Loucy (cell line): ENCODE data around the gene VAPB.

Experiments
- EZH2phosphoT487 ChIP-seq: fragments of 200-600 bp; IDR thresholded peaks from 2 replicates; pipeline ENCODE4 v1.6.1; 2018; ENCODE audit warnings: antibody characterized with exemption, mild to moderate bottlenecking, moderate library complexity, borderline replicate concordance
- TF ChIP-seq, protein P1 (sequence below): fragments of 200-600 bp; sonication (generic); conservative IDR thresholded peaks from 2 replicates; pipeline ENCODE4 v1.5.1; 2014; ENCODE audit warnings: mild to moderate bottlenecking, antibody characterized with exemption, low read length

DNA sequence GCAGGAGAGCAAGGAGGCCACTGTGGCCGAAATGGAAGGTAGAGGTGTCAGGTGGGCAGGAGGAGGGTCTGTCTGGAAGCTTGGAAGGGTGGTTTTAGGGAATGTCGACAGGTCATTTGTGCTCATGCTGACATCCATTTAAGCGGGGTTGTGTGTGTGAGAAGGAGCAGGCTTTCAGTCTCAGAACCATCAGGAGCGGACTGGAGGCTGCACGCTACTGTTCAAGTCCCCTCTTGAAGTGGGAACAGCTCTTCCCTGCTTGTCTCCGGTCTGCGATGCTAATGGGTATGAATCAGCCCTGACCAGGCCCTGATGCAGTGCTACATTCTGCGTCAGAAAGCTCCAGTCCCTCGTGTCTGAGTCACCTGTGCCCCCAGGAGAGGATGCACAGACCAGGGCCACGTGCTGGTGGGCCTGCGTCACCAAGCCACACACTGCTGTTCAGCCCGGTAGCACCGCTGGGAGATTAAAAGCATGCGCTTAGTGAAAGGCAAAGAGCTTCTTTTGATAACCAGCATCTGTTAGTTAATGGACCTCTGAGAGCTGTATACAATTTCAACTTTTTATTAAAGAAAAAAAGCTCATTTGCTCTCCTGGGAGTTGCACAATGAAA, 68.2 kb downstream of the VAPB start:
- TF ChIP-seq, protein P1, sequence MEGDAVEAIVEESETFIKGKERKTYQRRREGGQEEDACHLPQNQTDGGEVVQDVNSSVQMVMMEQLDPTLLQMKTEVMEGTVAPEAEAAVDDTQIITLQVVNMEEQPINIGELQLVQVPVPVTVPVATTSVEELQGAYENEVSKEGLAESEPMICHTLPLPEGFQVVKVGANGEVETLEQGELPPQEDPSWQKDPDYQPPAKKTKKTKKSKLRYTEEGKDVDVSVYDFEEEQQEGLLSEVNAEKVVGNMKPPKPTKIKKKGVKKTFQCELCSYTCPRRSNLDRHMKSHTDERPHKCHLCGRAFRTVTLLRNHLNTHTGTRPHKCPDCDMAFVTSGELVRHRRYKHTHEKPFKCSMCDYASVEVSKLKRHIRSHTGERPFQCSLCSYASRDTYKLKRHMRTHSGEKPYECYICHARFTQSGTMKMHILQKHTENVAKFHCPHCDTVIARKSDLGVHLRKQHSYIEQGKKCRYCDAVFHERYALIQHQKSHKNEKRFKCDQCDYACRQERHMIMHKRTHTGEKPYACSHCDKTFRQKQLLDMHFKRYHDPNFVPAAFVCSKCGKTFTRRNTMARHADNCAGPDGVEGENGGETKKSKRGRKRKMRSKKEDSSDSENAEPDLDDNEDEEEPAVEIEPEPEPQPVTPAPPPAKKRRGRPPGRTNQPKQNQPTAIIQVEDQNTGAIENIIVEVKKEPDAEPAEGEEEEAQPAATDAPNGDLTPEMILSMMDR: no peak
- no peak for TF ChIP-seq EZH2phosphoT487
